H1 (cell line): ENCODE results near the gene OGFOD2. TPM values are rescaled to one million over a fixed set of nuclear protein-coding genes. Genes with fewer than 3 reads are reported as not detected.

Experiments used
- CTCF ChIA-PET: fragments of 300-600 bp; sonication (Branson Sonifier 250); formaldehyde crosslinking; loops from one replicate; lab custom pipeline; 2021; ENCODE audit not compliant: partially characterized antibody; lab: Charles Lee
- POLR2A ChIA-PET: fragments of 300-600 bp; sonication (Branson Sonifier 250); formaldehyde crosslinking; loops from one replicate; lab custom pipeline; 2021; ENCODE audit warnings: inconsistent platforms; ENCODE audit not compliant: partially characterized antibody; lab: Charles Lee
- DNase-seq, 2 experiments: peaks; one replicate each; pipeline versions ENCODE4 v3.0.0 to v3.0.0-alpha.2; 2010 to 2022; ENCODE audit warnings: low spot score in 2 of 2, low read depth in 1 of 2, mixed read lengths in 1 of 2
- FAIRE-seq: peaks from 2 replicates; lab custom pipeline; 2011; peaks lifted over from hg19 to GRCh38; lab: Jason Lieb, UNC
- H2AFZ ChIP-seq: 2 replicates; pipeline ENCODE4 v1.8.1; 2012; ENCODE audit warnings: low read length, inconsistent platforms
- H2AK5ac ChIP-seq: 2 replicates; pipeline ENCODE4 v1.6.1; 2013; ENCODE audit warnings: low read depth, low read length
- H2BK120ac ChIP-seq: replicated peaks from 2 replicates; pipeline ENCODE3; 2013; ENCODE audit warnings: low read depth, low read length, inconsistent platforms
- H2BK12ac ChIP-seq: 2 replicates; pipeline ENCODE4 v1.6.1; 2013; ENCODE audit warnings: low read depth, low read length
- H2BK15ac ChIP-seq: 2 replicates; pipeline ENCODE4 v1.6.1; 2013; ENCODE audit warnings: low read length
- H2BK20ac ChIP-seq: 2 replicates; pipeline ENCODE4 v1.6.1; 2013; ENCODE audit warnings: low read length
- H2BK5ac ChIP-seq: 2 replicates; pipeline ENCODE4 v1.6.1; 2013; ENCODE audit warnings: low read depth, low read length
- H3K14ac ChIP-seq: 2 replicates; pipeline ENCODE4 v1.6.1; 2013; ENCODE audit warnings: inconsistent platforms; ENCODE audit not compliant: insufficient read length
- H3K18ac ChIP-seq: 2 replicates; pipeline ENCODE4 v1.6.1; 2013; ENCODE audit warnings: low read length; ENCODE audit errors: extremely low read depth
- H3K23ac ChIP-seq: 2 replicates; pipeline ENCODE4 v1.6.1; 2013; ENCODE audit warnings: inconsistent platforms; ENCODE audit not compliant: insufficient read length
- H3K23me2 ChIP-seq: 2 replicates; pipeline ENCODE4 v1.6.1; 2013; ENCODE audit warnings: low read depth, low read length
- H3K27ac ChIP-seq: 2 replicates; pipeline ENCODE4 v1.6.1; 2011; ENCODE audit warnings: low read depth, low read length, inconsistent platforms
- H3K27me3 ChIP-seq, 4 experiments: replicated peaks in 1 of 4; 1 replicate in 1 of 4; 2 replicates in 3 of 4; pipeline versions ENCODE4 v1.6.1 to v1.8.1; 2011 to 2013; ENCODE audit warnings: low read length in 3 of 4, mild to moderate bottlenecking in 3 of 4, inconsistent platforms in 2 of 4, mixed read lengths in 2 of 4, moderate library complexity in 1 of 4; ENCODE audit not compliant: control insufficient read depth in 3 of 4, insufficient read depth in 3 of 4; ENCODE audit errors: extremely low read depth in 1 of 4
- H3K36me3 ChIP-seq, 4 experiments: 2 replicates each; pipeline versions ENCODE4 v1.6.1 to v1.8.1; 2011 to 2013; ENCODE audit warnings: mild to moderate bottlenecking in 4 of 4, low read length in 3 of 4, moderate library complexity in 2 of 4, control low read depth in 1 of 4, inconsistent platforms in 1 of 4; ENCODE audit not compliant: insufficient read depth in 4 of 4, control insufficient read depth in 2 of 4
- H3K4ac ChIP-seq: replicated peaks from 2 replicates; pipeline ENCODE3; 2013; ENCODE audit warnings: low read length, low read depth, mixed read lengths, inconsistent platforms; ENCODE audit not compliant: insufficient read length
- H3K4me1 ChIP-seq, 4 experiments: replicated peaks in 1 of 4; 1 replicate in 1 of 4; 2 replicates in 3 of 4; pipeline versions ENCODE4 v1.6.1 to v1.8.1; 2011 to 2013; ENCODE audit warnings: low read length in 3 of 4, inconsistent platforms in 2 of 4, mixed read lengths in 1 of 4; ENCODE audit not compliant: insufficient read depth in 4 of 4, control insufficient read depth in 3 of 4
- H3K4me2 ChIP-seq, 2 experiments: 2 replicates each; pipeline versions ENCODE4 v1.6.1 to v1.8.1; 2011 to 2013; ENCODE audit warnings: low read depth in 2 of 2, low read length in 2 of 2, control low read depth in 1 of 2, inconsistent platforms in 1 of 2, mild to moderate bottlenecking in 1 of 2; ENCODE audit not compliant: insufficient read depth in 1 of 2
- H3K4me3 ChIP-seq, 4 experiments: fragments of 200-600, 300-600 bp in 1 of 4; sonication (generic), shearing (Covaris generic), sonication (Bioruptor Twin) in 1 of 4; 2 replicates each; pipeline versions ENCODE4 v1.5.1 to v1.8.1; 2011 to 2016; ENCODE audit warnings: low read length in 4 of 4, low read depth in 3 of 4, control low read depth in 2 of 4, inconsistent platforms in 2 of 4, mild to moderate bottlenecking in 2 of 4, mixed read lengths in 1 of 4, moderate library complexity in 1 of 4; ENCODE audit not compliant: insufficient read depth in 2 of 4; ENCODE audit errors: extremely low read depth in 1 of 4
- H3K56ac ChIP-seq: replicated peaks from 2 replicates; pipeline ENCODE3; 2013; ENCODE audit warnings: low read depth, mild to moderate bottlenecking, mixed read lengths, low read length, inconsistent platforms; ENCODE audit not compliant: insufficient read length
- H3K79me1 ChIP-seq: 2 replicates; pipeline ENCODE4 v1.6.1; 2013; ENCODE audit warnings: low read depth, low read length, control low read depth
- H3K79me2 ChIP-seq, 2 experiments: 2 replicates each; pipeline versions ENCODE4 v1.6.1 to v1.8.1; 2012 to 2013; ENCODE audit warnings: low read length in 2 of 2, mild to moderate bottlenecking in 2 of 2, inconsistent platforms in 1 of 2; ENCODE audit not compliant: insufficient read depth in 2 of 2, control insufficient read depth in 1 of 2
- H3K9ac ChIP-seq, 4 experiments: replicated peaks in 1 of 4; 1 replicate in 1 of 4; 2 replicates in 3 of 4; pipeline versions ENCODE4 v1.6.1 to v1.8.1; 2011 to 2013; ENCODE audit warnings: low read depth in 3 of 4, low read length in 3 of 4, control low read depth in 2 of 4, mild to moderate bottlenecking in 2 of 4, moderate library complexity in 2 of 4, inconsistent platforms in 1 of 4; ENCODE audit errors: extremely low read depth in 1 of 4
- H3K9me3 ChIP-seq, 2 experiments: 2 replicates each; pipeline versions ENCODE4 v1.6.1 to v1.8.1; 2012 to 2013; ENCODE audit warnings: mild to moderate bottlenecking in 2 of 2, moderate library complexity in 2 of 2, control low read depth in 1 of 2, inconsistent platforms in 1 of 2, low read depth in 1 of 2, low read length in 1 of 2, mixed read lengths in 1 of 2; ENCODE audit not compliant: insufficient read depth in 2 of 2
- H4K20me1 ChIP-seq, 2 experiments: replicated peaks in 1 of 2; 2 replicates each; pipeline versions ENCODE3 to v1.8.1; 2011 to 2013; ENCODE audit warnings: inconsistent platforms in 2 of 2, low read length in 2 of 2, mild to moderate bottlenecking in 1 of 2; ENCODE audit not compliant: insufficient read depth in 2 of 2, control insufficient read depth in 1 of 2
- H4K5ac ChIP-seq: 2 replicates; pipeline ENCODE4 v1.6.1; 2013; ENCODE audit warnings: low read length, low read depth, mixed read lengths, inconsistent platforms; ENCODE audit not compliant: insufficient read length
- H4K8ac ChIP-seq: 2 replicates; pipeline ENCODE4 v1.8.0; 2013; ENCODE audit warnings: mild to moderate bottlenecking, moderate library complexity, low read length, inconsistent platforms; ENCODE audit not compliant: insufficient read depth; ENCODE audit errors: extremely low read depth
- H4K91ac ChIP-seq: replicated peaks from 2 replicates; pipeline ENCODE3; 2013; ENCODE audit warnings: low read length, mixed read lengths, inconsistent platforms; ENCODE audit not compliant: insufficient read length
- CHD1 ChIP-seq: IDR thresholded peaks from 2 replicates; pipeline ENCODE4 v1.6.1; 2012; ENCODE audit warnings: low read depth, low read length, improper control_type of control experiment
- JUND ChIP-seq: IDR thresholded peaks from 2 replicates; pipeline ENCODE4 v1.6.1; 2011; ENCODE audit warnings: mild to moderate bottlenecking, improper control_type of control experiment, low read length
- KDM1A ChIP-seq: fragments of 200-600, 300-600 bp; sonication (generic); IDR thresholded peaks from 2 replicates; pipeline ENCODE4 v1.7.1; 2016; ENCODE audit warnings: mild to moderate bottlenecking, low read length, borderline replicate concordance
- POLR2A ChIP-seq, 2 experiments: IDR thresholded peaks; 1 replicate in 1 of 2; 2 replicates in 1 of 2; pipeline ENCODE4 v1.6.1; 2011; ENCODE audit warnings: low read depth in 2 of 2, low read length in 2 of 2, mild to moderate bottlenecking in 2 of 2; ENCODE audit errors: control extremely low read depth in 1 of 2
- RAD21 ChIP-seq, 2 experiments: IDR thresholded peaks in 1 of 2; conservative IDR thresholded peaks in 1 of 2; 2 replicates each; pipeline ENCODE4 v1.6.1; 2011; ENCODE audit warnings: low read depth in 2 of 2, low read length in 2 of 2, improper control_type of control experiment in 1 of 2, inconsistent platforms in 1 of 2, mild to moderate bottlenecking in 1 of 2, moderate library complexity in 1 of 2
- RFX5 ChIP-seq: IDR thresholded peaks from 2 replicates; pipeline ENCODE4 v1.6.1; 2011; ENCODE audit warnings: low read depth, low read length, improper control_type of control experiment, borderline replicate concordance
- RXRA ChIP-seq: IDR thresholded peaks from 2 replicates; pipeline ENCODE4 v1.6.1; 2011; ENCODE audit warnings: low read depth, mild to moderate bottlenecking, low read length, moderate library complexity; ENCODE audit not compliant: insufficient read depth
- SAP30 ChIP-seq: fragments of 300-600 bp; sonication (generic); IDR thresholded peaks from 2 replicates; pipeline ENCODE4 v1.7.1; 2012; ENCODE audit warnings: low read length, moderate library complexity, mild to moderate bottlenecking, inconsistent platforms; ENCODE audit not compliant: insufficient read depth, insufficient replicate concordance
- SUZ12 ChIP-seq: fragments of 200-600 bp; sonication (generic); IDR thresholded peaks from 2 replicates; pipeline ENCODE4 v1.6.1; 2012; ENCODE audit warnings: mild to moderate bottlenecking, inconsistent platforms, low read length, moderate library complexity, mixed read lengths
- WGBS, 2 experiments: shearing (Covaris generic) in 1 of 2; methylation state at CpG; one replicate each; pipeline versions ENCODE4 v1.1.6 to v1.1.7; 2013 to 2015; ENCODE audit warnings: low lambda C conversion rate in 2 of 2, mixed read lengths in 2 of 2, inconsistent platforms in 1 of 2, low coverage in 1 of 2, missing lambda C conversion rate in 1 of 2; ENCODE audit not compliant: insufficient replicate concordance in 2 of 2, insufficient coverage in 1 of 2, insufficient read length in 1 of 2; ENCODE audit errors: extremely low coverage in 1 of 2, missing lambda C conversion rate in 1 of 2; 5-methylcytosine and 5-hydroxymethylcytosine counted together
- polyA plus RNA-seq, 7 experiments: library from polyadenylated mRNA; depleted of rRNA in 3 of 7; stranded (reverse) in 5 of 7; unstranded in 2 of 7; fragments of >200 nt in 5 of 7; fragments of 200-250 nt in 2 of 7; gene quantifications; 1 replicate in 5 of 7; 2 replicates in 1 of 7; 4 replicates in 1 of 7; pipeline versions ENCODE4 v1.2.1 to v1.2.3, GENCODE V29; 2011 to 2013; ENCODE audit warnings: missing spikeins in 2 of 7, mixed read lengths in 2 of 7
- total RNA-seq: library from RNA; stranded (reverse); fragmentation: NEBNext Ultra II Directional; extraction: Animal tissue kit (Norgen Biotek cat#: 25700); gene quantifications from 2 replicates; pipeline ENCODE4 v1.2.1, GENCODE V29; 2021
- TF ChIP-seq, protein P1 (sequence below), 3 experiments: IDR thresholded peaks; 1 replicate in 2 of 3; 2 replicates in 1 of 3; pipeline versions ENCODE4 v1.5.1 to v1.6.1; 2011; ENCODE audit warnings: low read length in 3 of 3, mild to moderate bottlenecking in 3 of 3, inconsistent platforms in 2 of 3, low read depth in 1 of 3, moderate library complexity in 1 of 3; ENCODE audit not compliant: insufficient read depth in 1 of 3; ENCODE audit errors: control extremely low read depth in 1 of 3
- TF ChIP-seq, protein P2 (sequence below): IDR thresholded peaks from 2 replicates; pipeline ENCODE4 v1.6.1; 2012; ENCODE audit warnings: inconsistent platforms

OGFOD2 gene
- total and polyA plus RNA-seq, 2 of the 8 experiments (the other 6 are each of a cell fraction or from before 2014, with no cell fraction given): 17.3 to 20.3 TPM

DNA sequence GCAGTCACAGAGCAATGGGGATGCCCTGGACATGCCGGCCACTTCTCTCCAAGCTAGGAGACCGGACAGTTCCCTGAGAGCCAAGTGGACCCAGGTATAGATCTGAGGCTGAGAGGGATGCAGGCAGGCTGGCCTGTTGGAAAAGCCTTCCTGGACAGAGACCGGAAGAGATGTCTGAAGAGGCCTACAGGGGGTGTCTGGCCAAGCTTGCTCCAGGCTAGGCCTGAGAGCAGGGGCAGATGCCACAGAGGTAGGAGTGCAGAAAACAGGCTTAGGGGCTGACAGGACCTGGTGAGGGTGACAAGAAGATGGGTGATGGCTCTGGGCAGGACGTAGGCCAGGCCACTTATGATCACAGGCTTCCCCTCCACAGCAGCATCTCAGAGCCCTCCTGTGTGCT, 35.6 kb downstream of the OGFOD2 start:
- Histone ChIP-seq H3K4me3 (no peak overlapping the region), H3K9ac (no peak overlapping the region), H4K5ac (no peak overlapping the region), H3K79me1 (no peaks in the 10 kb centered on the region), H3K4me2 (no peak overlapping the region), H3K4me1 (no peaks in the 10 kb centered on the region), H2AFZ (no peak overlapping the region), H3K23me2 (no peaks in the 10 kb centered on the region), H2BK120ac (no peak overlapping the region), H4K20me1 (peaks cover 0 to 3% of the 10 kb centered on the region in 2 experiments), H3K79me2 (no peaks in the 10 kb centered on the region), H3K36me3 (no peaks in the 10 kb centered on the region), H3K9me3 (no peaks in the 10 kb centered on the region; a peak in 1 of 4 replicates), H3K27ac (no peak overlapping the region), H2BK20ac (no peak overlapping the region), H4K8ac (no peak overlapping the region), H3K4ac (no peak overlapping the region), H2BK12ac (no peak overlapping the region), H3K18ac (no peak overlapping the region), H4K91ac (no peak overlapping the region), H2BK5ac (no peak overlapping the region), H3K56ac (no peak overlapping the region), H3K27me3 (no peaks in the 10 kb centered on the region), H2BK15ac (no peak overlapping the region), H2AK5ac (no peak overlapping the region), H3K23ac (no peak overlapping the region), H3K14ac (no peak overlapping the region)
- DNase-seq (no peak), FAIRE-seq (no peak)
- ChIA-PET CTCF (interaction anchor here (0.9 to 1.0 kb wide), 3 partner anchors 20 to 64 kb away, joined by 3 to 4 read pairs (median 3); no protein-coding TSS in a partner anchor), POLR2A (no interaction called here)
- TF ChIP-seq RAD21 (IDR thresholded peaks at IDR 0.05 in 1 of 2, conservative IDR thresholded peaks at IDR 0.05 in 1 of 2; ENCODE audit: low read depth in 2 of 2, low read length in 2 of 2): peak in 1 of 2 experiments; percentile 10; a peak in 1 of 4 replicates
- no peak for TF ChIP-seq SUZ12
- TF ChIP-seq KDM1A: no peak
- TF ChIP-seq SAP30: no peak
- TF ChIP-seq, protein P1, sequence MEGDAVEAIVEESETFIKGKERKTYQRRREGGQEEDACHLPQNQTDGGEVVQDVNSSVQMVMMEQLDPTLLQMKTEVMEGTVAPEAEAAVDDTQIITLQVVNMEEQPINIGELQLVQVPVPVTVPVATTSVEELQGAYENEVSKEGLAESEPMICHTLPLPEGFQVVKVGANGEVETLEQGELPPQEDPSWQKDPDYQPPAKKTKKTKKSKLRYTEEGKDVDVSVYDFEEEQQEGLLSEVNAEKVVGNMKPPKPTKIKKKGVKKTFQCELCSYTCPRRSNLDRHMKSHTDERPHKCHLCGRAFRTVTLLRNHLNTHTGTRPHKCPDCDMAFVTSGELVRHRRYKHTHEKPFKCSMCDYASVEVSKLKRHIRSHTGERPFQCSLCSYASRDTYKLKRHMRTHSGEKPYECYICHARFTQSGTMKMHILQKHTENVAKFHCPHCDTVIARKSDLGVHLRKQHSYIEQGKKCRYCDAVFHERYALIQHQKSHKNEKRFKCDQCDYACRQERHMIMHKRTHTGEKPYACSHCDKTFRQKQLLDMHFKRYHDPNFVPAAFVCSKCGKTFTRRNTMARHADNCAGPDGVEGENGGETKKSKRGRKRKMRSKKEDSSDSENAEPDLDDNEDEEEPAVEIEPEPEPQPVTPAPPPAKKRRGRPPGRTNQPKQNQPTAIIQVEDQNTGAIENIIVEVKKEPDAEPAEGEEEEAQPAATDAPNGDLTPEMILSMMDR (IDR thresholded peaks at IDR 0.05; ENCODE audit: control extremely low read depth in 1 of 3, insufficient read depth in 1 of 3, low read depth in 1 of 3, low read length in 3 of 3): peak in 1 of 3 experiments; percentile 13; a peak in 1 of 4 replicates
- TF ChIP-seq, protein P2, sequence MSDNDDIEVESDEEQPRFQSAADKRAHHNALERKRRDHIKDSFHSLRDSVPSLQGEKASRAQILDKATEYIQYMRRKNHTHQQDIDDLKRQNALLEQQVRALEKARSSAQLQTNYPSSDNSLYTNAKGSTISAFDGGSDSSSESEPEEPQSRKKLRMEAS: no peak
- TF ChIP-seq CHD1: no peak
- no peak for TF ChIP-seq RFX5
- no peak for TF ChIP-seq JUND
- no peak for TF ChIP-seq POLR2A (IDR thresholded peaks at IDR 0.05; ENCODE audit: control extremely low read depth in 1 of 2, low read depth in 2 of 2, low read length in 2 of 2)
- no peak for TF ChIP-seq RXRA
- WGBS, 2 experiments: 80% methylated on average over 4 of the region's 4 CpGs; no CpG with 5 or more reads in 1 of the 2 experiments
